Occipital lobe (tissue), 2 donors: ENCODE results near the gene PRADC1. TPM values are rescaled to one million over a fixed set of nuclear protein-coding genes. Genes with fewer than 3 reads are reported as not detected.
"Not testable (repeated sequence)": the region's sequence is repeated elsewhere in the genome, so short reads cannot be mapped to it uniquely, and the experiment has no call there.

ENCODE experiments used
- DNase-seq: peaks from one replicate; lab custom pipeline; 2025; lab: John Stamatoyannopoulos, UW
- total RNA-seq: library from RNA; depleted of rRNA; stranded (reverse); fragments of >200 nt; gene quantifications from one replicate; pipeline ENCODE4 v1.2.3, GENCODE V29; 2014

The PRADC1 gene
- total RNA-seq: 5.9 TPM

- DNase-seq: peak; percentile 99
Observed at GRCh38 chr2:73233154-73233931, at the start of gene PRADC1. Gene PRADC1, minus strand, starts transcription at chr2:73233239. Its CDS starts 79 bp downstream, at chr2:73233160.

DNA sequence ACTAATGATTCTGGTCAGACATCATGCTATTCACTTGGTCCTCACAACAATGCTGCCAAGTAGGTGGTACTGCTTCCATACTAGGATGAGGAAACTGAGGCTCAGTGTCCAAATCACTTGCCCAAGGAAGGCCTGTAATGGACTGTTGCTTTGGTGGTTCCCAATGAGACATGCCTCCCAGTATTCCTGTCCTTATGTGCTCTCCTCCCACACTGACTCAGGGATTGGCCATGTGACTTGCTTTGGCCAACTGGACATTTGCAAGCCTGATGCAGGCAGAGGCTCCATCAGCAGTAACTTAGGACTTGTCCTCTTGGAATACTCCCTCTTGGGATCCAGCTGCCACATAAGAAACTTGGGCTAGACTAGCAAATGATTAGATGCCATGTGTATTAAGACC lies 48.2 kb upstream of the PRADC1 start:
- no peak for DNase-seq

DNA sequence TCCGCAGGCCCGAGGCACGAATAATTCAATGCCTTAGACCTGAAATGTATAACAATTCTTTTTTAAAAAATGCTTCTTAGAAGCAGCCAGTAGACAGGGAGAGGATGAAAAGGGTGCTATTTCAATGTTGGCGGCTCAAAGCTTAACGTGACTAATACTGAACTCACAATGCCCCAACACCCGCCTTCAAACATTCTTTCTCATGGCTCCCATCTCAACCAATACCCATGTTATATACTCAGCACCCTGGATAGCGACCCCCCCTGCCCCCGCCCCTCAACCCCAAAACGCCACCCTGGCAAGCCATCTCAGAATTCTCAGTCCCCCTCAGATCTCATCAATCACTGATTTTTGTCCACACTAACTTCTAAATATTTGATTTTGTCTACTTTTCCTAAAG lies 46.8 kb upstream of the PRADC1 start:
- no peak for DNase-seq

DNA sequence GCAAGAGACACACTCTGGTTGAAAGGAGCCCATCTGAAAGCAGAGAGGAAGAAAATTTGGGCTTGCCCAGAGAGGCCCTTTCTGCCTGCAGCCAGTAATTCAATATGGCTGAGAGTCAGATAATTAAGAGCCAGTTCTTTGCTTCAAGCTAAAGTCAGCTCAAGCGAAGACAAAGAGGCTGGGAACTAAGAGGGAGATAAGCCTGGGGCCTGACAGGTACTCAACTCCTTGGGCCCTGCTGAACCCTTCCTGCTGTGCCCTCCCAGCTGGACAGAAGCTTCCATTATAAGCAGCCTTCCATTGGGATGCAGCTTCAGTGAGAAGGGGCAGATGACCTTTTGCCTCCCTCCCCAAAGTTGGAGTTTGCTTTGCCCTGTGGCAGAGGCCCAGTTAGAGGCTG lies 39.2 kb upstream of the PRADC1 start:
- no peak for DNase-seq

DNA sequence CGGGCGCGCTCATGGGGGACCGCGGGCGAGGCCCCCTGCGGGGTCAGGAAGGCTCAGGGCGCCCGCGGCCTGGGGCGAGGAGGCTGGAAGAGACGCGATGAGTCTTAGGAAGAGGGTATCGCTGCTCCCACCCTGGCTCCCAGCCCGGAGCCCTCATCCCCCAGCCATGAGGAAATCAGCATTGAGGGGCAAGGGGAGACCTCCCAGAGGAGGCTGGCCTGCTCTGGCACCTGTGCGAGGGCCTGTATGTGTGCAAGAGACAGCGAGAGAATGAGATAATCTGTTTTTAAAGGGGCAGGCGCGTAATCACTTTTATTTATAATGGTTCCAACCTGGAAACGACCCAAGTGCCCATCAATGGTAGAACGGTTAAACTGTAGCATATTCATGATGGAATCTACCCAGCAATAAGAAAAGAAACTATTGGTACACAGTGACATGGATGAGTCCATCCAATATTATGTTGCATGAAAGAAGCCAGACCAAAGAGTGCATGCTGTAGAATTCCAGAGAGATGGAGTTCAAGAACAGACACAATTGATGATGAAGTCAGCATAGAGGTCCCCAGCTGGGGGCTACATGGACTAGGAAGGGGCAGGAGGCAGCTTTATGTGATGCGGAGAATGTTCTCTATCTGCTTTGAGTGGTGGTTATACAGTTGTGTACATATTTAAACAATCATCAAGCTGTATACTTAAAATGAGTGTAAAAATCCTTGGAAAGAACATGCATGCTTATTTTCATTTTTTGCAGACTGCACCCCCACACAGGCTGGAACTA lies 36.8 kb upstream of the PRADC1 start:
- DNase-seq: no peak

DNA sequence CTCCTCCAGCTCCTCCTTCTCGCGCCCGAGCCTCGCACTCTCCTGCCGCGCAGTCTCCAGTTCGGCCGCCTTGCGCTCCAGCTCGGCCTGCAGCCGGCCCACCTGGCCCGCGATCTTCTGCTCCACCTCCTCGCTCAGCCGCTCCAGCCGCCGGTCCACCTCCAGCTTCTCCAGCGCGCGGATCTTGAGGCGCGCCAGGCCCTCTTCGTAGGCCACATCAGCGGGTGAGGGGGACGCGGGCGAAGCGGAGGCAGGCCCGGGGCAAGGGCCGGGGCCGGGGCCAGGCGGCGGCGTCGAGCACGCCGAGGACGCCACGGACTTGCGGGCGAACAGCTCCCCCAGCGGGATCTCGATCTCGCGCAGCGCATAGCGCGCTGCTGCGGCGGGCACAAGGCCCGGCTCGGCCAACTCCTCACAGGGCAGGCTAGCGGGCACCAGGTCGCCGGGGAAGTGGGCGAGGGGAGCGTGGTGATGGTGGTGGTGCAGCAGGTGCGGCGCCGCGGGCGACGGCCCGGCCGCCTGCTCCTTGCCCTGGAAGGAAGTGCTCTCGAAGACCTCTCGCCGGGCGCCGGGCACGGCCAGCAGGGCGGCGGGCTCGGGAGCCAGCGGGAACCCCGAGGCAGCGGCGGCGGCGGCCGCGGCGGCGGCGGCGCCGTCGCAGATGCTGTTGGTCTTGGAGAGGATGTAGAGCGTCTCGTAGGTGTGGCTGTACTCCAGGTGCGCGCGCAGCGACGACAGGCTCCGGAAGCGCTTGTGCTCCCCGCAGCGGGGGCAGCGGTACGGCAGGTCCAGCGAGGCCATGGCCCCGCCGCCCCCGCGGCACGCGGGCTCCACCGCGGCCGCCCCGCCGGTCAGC lies 36.0 kb upstream of the PRADC1 start:
- no peak for DNase-seq

GRCh38 chr2:73268366-73268829 lies 35.4 kb upstream of the PRADC1 start:
- DNase-seq: no peak

- DNase-seq: no peak
Observed at GRCh38 chr2:73267008-73267407, 34.0 kb upstream of the PRADC1 start.

DNA sequence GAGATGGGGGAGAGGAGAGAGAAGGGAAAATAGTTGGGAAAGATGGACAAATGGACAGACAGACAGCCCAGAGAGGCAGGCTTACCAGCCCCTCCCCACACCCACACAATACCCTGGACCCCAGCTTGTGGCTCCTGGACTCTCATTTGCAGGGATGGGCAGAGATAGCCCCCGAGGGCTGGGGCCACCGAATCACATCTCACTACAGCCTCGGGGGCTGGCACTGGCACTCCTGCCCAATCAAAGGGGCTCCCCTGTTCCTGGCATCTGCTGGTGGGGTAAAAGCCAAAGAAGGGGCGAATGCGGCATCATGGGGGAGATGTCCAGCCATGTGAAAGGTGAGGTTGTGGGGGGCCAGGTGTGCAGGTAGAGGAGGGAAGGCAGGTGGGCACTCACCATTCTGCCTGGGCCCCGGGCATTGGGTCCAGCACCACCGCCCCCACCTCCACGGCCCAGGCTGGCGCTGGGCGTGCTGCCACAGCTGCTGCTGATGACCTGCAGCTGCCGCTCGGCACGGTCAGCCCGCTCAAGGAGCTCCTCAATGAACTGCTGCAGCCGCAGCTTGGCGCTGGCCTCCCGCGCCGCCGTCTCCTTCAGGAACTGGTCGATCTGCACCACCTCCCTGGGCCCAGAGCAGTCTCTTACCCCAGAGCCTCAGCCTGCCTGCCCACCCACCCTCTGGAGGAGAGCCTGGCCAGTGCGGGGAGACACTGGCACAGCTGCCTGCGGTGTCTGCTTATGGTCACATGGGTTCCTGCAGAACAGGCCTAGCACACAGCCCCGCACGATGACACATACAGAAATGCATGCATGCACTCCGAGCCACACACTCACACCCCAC lies 33.2 kb upstream of the PRADC1 start:
- DNase-seq: peak; percentile 64

DNA sequence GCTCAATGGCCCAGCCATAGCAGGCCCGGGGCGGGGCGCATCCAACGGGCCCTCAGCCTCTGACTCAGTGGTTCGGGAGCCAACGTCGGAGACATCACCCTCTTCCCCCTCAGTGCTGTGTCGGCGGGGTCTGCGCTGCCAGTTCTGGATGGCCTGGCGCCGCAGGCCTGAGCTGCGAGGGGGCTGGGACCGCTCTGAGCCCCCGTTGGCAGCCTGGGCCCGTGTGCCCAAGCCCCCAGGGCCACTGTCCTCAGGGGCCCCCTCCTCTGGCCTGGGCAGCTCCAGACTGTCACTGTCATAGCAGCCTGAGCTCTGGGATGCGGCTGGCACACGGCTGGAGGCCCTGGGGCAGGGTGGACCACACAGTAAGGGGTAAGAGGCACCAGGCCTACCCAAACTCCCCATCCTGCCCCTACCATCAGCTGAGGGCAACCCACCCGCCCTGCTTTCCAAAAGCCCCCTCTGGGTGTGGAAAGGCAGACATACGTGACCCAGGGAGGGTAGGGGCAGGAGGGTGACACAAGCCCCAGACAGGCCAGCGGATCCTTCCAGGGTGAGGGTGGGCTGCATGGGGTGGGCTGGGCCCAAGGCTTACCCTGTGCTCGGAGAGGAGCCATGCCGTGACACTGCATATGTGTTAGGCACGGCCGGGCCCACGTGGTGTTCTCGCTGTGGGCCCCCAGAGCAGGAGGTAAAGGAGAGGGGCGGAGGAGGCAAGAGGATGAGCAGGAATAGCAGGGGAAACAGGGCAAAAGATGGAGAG lies 32.4 kb upstream of the PRADC1 start:
- no peak for DNase-seq

GRCh38 chr2:73264783-73265182 lies 31.7 kb upstream of the PRADC1 start:
- DNase-seq: no peak

GRCh38 chr2:73264332-73264606 lies 31.2 kb upstream of the PRADC1 start:
- no peak for DNase-seq

GRCh38 chr2:73263540-73264331 lies 30.7 kb upstream of the PRADC1 start:
- DNase-seq: no peak

GRCh38 chr2:73262691-73263429 lies 29.8 kb upstream of the PRADC1 start:
- not testable (repeated sequence) for DNase-seq

GRCh38 chr2:73262108-73262651 lies 29.1 kb upstream of the PRADC1 start:
- no peak for DNase-seq

DNA sequence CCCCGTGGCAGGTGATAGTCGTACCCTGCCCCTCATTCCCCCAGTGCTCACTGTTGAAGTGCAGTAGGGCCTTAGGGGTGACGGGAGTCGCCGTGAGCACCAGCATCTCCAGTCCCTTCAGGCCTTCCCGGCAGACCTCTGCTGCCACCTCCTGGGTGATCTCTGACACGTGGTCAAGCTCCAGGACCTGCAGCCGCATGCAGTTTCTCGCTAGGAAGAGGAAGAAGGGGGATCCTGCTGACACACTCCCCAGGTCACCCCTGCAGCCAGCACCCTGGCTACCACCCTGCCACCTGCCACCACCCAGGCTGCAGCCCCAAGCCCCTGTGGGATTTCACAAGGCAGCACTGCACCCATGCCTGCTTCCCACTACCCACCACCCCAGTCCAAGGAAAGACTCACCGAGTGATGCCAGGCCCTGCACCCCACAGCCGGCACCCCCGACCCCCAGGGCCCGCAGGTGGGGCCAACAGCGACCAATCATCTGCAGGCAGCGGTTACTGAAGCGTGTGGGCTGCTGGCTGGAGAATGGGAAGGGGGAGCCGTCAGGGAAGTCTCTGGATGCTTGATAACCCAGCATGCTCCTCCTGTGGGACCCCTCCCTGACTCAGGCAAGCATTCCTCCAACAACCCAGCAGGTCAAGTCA lies 27.4 kb upstream of the PRADC1 start:
- no peak for DNase-seq

- no peak for DNase-seq
Observed at GRCh38 chr2:73259704-73260337, 26.8 kb upstream of the PRADC1 start.
